Muscle of leg (tissue), 11 donors: Measurements from ENCODE around the gene GRAPL. TPM values are rescaled to one million over a fixed set of nuclear protein-coding genes. Genes with fewer than 3 reads are reported as not detected.
"Not testable (repeated sequence)": the region's sequence is repeated elsewhere in the genome, so short reads cannot be mapped to it uniquely, and the experiment has no call there.

ENCODE experiments used
- DNase-seq: peaks from one replicate; pipeline ENCODE4 v3.0.0; 2013
- H3K27ac ChIP-seq: one replicate; pipeline ENCODE4 v1.5.1; 2013; ENCODE audit warnings: mild to moderate bottlenecking, low read length, control low read depth
- H3K27me3 ChIP-seq: one replicate; pipeline ENCODE4 v1.6.1; 2013; ENCODE audit warnings: low read length; ENCODE audit not compliant: control insufficient read depth, insufficient read depth
- H3K36me3 ChIP-seq: one replicate; pipeline ENCODE4 v1.6.1; 2013; ENCODE audit warnings: low read length; ENCODE audit not compliant: control insufficient read depth, insufficient read depth
- H3K4me1 ChIP-seq: one replicate; pipeline ENCODE4 v1.6.1; 2013; ENCODE audit warnings: low read length; ENCODE audit not compliant: control insufficient read depth, insufficient read depth
- H3K4me3 ChIP-seq: one replicate; pipeline ENCODE4 v1.5.1; 2013; ENCODE audit warnings: low read length, control low read depth
- H3K9me3 ChIP-seq: replicated peaks from 2 replicates; pipeline ENCODE4 v1.6.1; 2013; ENCODE audit warnings: low read depth, low read length; ENCODE audit not compliant: control insufficient read depth
- WGBS: methylation state at CpG from one replicate; pipeline ENCODE4 v1.1.5; 2013; ENCODE audit warnings: missing lambda C conversion rate; ENCODE audit not compliant: insufficient coverage; 5-methylcytosine and 5-hydroxymethylcytosine counted together
- polyA plus RNA-seq, 8 donors: library from polyadenylated mRNA; unstranded; fragments of 120-200 nt; gene quantifications; one replicate each; pipeline versions ENCODE4 v1.2.1 to v1.2.3, GENCODE V29; 2013; ENCODE audit warnings: inconsistent platforms in 1 of 8, low replicate concordance in 1 of 8; ENCODE audit not compliant: insufficient read length in 8 of 8, insufficient read depth in 1 of 8
- total RNA-seq: library from RNA; stranded (reverse); fragments of 120-200 nt; gene quantifications from one replicate; pipeline ENCODE4 v1.2.4, GENCODE V29; 2013

The GRAPL gene
- total and polyA plus RNA-seq, 9 donors = 0.76 to 3.2 (median 2.2) TPM

GRCh38 chr17:19111111-19111711 lies 16.2 kb upstream of the GRAPL start:
- H3K36me3 ChIP-seq, H3K4me1 ChIP-seq, DNase-seq, H3K27me3 ChIP-seq, H3K9me3 ChIP-seq: not testable (repeated sequence)
- WGBS = 0% methylated on average over 16 of the region's 39 CpGs
- peak overlapping the region; percentile 74 for H3K27ac ChIP-seq
- peak overlapping the region; percentile 38 for H3K4me3 ChIP-seq

GRCh38 chr17:19111801-19112458 lies 15.5 kb upstream of the GRAPL start:
- not testable (repeated sequence) for DNase-seq, H3K4me1 ChIP-seq, H3K36me3 ChIP-seq, H3K9me3 ChIP-seq, H3K27me3 ChIP-seq
- peak overlapping the region; percentile 13 for H3K4me3 ChIP-seq
- 0% methylated on average over 8 of the region's 47 CpGs for WGBS
- peak overlapping the region; percentile 59 for H3K27ac ChIP-seq

DNA sequence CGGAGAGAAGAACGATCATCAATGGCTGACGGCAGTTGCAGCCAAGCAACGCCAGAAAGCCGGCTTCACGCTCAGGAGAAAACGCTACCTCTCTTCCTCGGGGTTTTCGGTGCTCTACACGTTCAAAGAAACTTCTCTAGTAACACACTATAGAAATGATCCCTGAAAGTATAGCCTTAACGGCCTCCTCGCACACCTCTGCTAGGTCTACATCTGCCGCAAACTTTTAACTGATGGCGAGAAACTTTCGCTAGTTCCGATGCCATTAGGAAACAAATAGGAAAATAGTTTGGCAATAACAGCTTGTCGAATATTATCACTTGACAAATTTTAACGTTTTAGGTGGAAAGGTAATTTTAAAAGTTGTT lies 14.9 kb upstream of the GRAPL start:
- no CpG with 5 or more reads among the region's 18 CpGs for WGBS
- DNase-seq, H3K27ac ChIP-seq: not testable (repeated sequence)

GRCh38 chr17:19118695-19119094 lies 8.7 kb upstream of the GRAPL start:
- WGBS = no CpG with 5 or more reads among the region's 12 CpGs
- not testable (repeated sequence) for H3K36me3 ChIP-seq, H3K27ac ChIP-seq, DNase-seq, H3K4me1 ChIP-seq, H3K27me3 ChIP-seq, H3K9me3 ChIP-seq, H3K4me3 ChIP-seq

More for the DNA sequence above, 14.9 kb upstream of the GRAPL start:
- not testable (repeated sequence) for H3K27me3 ChIP-seq, H3K4me3 ChIP-seq, H3K36me3 ChIP-seq, H3K4me1 ChIP-seq, H3K9me3 ChIP-seq

DNA sequence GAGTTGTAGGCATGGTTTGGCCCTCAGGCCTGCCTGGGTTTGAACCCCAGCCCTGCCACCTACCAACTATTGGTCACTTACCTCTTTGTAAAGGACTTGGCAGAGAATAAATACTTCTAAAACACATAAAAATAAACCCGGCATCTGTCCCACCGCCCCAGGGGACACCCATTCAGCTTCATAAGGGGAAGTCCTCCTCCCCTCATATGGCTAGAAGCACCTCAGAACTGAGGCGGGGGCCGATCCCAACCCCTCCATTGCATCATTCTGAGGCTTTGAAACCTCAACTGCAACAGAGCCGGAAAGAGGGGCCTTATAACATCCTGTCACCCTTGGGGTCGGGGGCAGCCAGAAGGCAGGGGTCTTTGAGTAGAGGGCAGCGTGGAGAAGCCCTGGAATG lies 2.1 kb upstream of the GRAPL start:
- DNase-seq, H3K9me3 ChIP-seq, H3K4me1 ChIP-seq, H3K27ac ChIP-seq, H3K27me3 ChIP-seq, H3K36me3 ChIP-seq, H3K4me3 ChIP-seq: not testable (repeated sequence)
- WGBS = no CpG with 5 or more reads among the region's 7 CpGs

GRCh38 chr17:19129500-19129899 lies 2.1 kb downstream of the GRAPL start:
- WGBS = no CpG with 5 or more reads among the region's 9 CpGs
- not testable (repeated sequence) for H3K9me3 ChIP-seq, H3K4me1 ChIP-seq, H3K4me3 ChIP-seq, DNase-seq, H3K27ac ChIP-seq, H3K36me3 ChIP-seq, H3K27me3 ChIP-seq

- not testable (repeated sequence) for H3K27me3 ChIP-seq, H3K4me3 ChIP-seq, DNase-seq, H3K36me3 ChIP-seq, H3K9me3 ChIP-seq, H3K27ac ChIP-seq, H3K4me1 ChIP-seq
- no CpG with 5 or more reads among the region's 8 CpGs for WGBS
These were observed 3.7 kb downstream of the GRAPL start for GRCh38 chr17:19131108-19131507.

DNA sequence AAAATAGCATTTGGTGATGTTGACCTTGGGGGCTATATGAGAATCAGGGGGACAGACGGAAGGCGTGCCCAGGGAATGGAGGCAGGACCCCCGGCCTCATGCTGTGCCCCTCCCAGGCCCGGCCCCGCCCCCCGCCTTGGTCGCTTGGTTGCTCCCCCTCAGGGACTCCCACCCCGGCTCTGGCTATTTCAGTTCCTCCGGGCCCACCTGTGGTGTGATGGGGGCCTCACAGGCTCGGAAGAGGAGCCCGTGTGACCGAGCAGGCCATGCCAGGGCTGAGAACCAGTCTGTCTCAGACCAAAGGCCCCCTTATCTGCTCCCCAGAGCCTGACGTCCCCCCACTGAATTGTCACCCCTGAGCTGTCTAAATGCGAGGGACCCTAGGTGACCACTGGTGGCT lies 4.4 kb downstream of the GRAPL start:
- not testable (repeated sequence) for DNase-seq, H3K4me1 ChIP-seq, H3K27ac ChIP-seq, H3K4me3 ChIP-seq, H3K36me3 ChIP-seq, H3K9me3 ChIP-seq, H3K27me3 ChIP-seq
- no CpG with 5 or more reads among the region's 14 CpGs for WGBS

DNA sequence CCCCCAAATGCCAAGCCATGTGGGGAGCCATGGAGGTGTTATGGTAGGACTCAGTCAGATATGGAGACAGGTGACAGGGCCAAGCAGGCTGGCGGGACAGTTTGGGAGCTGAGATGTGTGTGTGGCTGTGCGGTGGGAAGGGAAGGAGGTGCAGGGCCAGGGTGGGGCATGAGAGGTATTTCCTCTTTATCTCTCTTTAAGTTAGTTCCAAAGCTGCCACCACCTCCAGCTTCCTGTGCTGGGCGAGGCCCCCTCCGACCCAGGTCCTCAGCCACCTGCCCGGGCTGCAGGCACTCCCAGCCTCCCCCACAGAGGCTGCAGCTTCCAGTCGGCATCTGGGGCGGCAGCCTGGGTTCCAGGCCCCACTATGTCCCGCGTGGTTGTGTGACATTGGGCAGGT lies 6.4 kb downstream of the GRAPL start:
- no CpG with 5 or more reads among the region's 9 CpGs for WGBS
- not testable (repeated sequence) for DNase-seq, H3K27ac ChIP-seq, H3K4me1 ChIP-seq, H3K9me3 ChIP-seq, H3K36me3 ChIP-seq, H3K27me3 ChIP-seq, H3K4me3 ChIP-seq

DNA sequence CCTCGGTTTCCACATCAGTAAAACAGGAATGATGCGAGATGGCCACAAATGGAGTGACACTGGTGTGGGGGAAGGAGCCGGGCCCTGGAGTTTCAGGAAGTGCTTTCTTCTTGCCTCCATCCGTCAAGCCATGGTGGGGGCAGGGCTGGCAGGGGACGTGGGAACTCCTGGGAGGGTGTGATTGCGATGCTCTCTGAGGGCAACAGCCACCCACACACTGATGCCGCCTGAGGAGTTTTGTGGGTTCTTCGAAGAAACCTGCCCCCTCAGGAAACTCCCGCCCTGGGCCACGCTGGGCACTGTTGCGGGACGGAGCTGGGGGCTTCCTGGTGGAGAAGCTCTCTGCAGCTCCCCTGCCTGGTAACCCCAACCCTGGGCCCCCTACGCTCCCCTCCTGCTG lies 8.0 kb downstream of the GRAPL start:
- not testable (repeated sequence) for DNase-seq, H3K27me3 ChIP-seq, H3K9me3 ChIP-seq, H3K4me3 ChIP-seq, H3K27ac ChIP-seq, H3K36me3 ChIP-seq, H3K4me1 ChIP-seq
- WGBS = no CpG with 5 or more reads among the region's 13 CpGs

- H3K27ac ChIP-seq, H3K27me3 ChIP-seq, DNase-seq, H3K36me3 ChIP-seq, H3K9me3 ChIP-seq, H3K4me3 ChIP-seq, H3K4me1 ChIP-seq: not testable (repeated sequence)
- WGBS = no CpG with 5 or more reads among the region's 17 CpGs
These were observed 8.7 kb downstream of the GRAPL start for GRCh38 chr17:19136138-19136537.
